ENCODE data around the gene TNFSF10. TPM values are rescaled to one million over a fixed set of nuclear protein-coding genes. Genes with fewer than 3 reads are reported as not detected.

Gene TNFSF10
- total and polyA plus RNA-seq, 2 of the 4 experiments (the other 2 are of a cell fraction): 0.63 to 1.3 TPM

GRCh38 chr3:172562871-172563865 is 39.9 kb upstream of the TNFSF10 start (continued):
- TF ChIP-seq FOS (IDR thresholded peaks at IDR 0.05; ENCODE audit: low read depth, low read length) (no peak), CEBPB (IDR thresholded peaks at IDR 0.05; ENCODE audit: low read depth, low read length) (peak; percentile 77), RCOR1 (IDR thresholded peaks at IDR 0.05; ENCODE audit: insufficient replicate concordance, low read length) (peak; percentile 25)
